Measurements from ENCODE around the gene ENTPD8.

The ENTPD8 gene

GRCh38 chr9:137457406-137458193 lies 16.4 kb upstream of the ENTPD8 start:
- Histone ChIP-seq H3K4me3 (replicated peaks; ENCODE audit: insufficient read depth, low read length) (no peak overlapping the region), H3K27me3 (ENCODE audit: insufficient read depth, poor library complexity, severe bottlenecking) (no peaks in the 10 kb centered on the region), H3K27ac (replicated peaks) (no peak overlapping the region)
- no peak for DNase-seq (ENCODE audit: low read depth in 1 of 2, low spot score in 1 of 2)
- TF ChIP-seq REST (IDR thresholded peaks at IDR 0.05; ENCODE audit: insufficient replicate concordance, low read depth) (no peak), POLR2AphosphoS5 (IDR thresholded peaks at IDR 0.05; ENCODE audit: low read depth) (no peak), SPI1 (IDR thresholded peaks at IDR 0.05; ENCODE audit: borderline replicate concordance, low read depth) (no peak), GABPA (IDR thresholded peaks at IDR 0.05; ENCODE audit: low read depth) (no peak)
- TF ChIP-seq, protein P1, sequence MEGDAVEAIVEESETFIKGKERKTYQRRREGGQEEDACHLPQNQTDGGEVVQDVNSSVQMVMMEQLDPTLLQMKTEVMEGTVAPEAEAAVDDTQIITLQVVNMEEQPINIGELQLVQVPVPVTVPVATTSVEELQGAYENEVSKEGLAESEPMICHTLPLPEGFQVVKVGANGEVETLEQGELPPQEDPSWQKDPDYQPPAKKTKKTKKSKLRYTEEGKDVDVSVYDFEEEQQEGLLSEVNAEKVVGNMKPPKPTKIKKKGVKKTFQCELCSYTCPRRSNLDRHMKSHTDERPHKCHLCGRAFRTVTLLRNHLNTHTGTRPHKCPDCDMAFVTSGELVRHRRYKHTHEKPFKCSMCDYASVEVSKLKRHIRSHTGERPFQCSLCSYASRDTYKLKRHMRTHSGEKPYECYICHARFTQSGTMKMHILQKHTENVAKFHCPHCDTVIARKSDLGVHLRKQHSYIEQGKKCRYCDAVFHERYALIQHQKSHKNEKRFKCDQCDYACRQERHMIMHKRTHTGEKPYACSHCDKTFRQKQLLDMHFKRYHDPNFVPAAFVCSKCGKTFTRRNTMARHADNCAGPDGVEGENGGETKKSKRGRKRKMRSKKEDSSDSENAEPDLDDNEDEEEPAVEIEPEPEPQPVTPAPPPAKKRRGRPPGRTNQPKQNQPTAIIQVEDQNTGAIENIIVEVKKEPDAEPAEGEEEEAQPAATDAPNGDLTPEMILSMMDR (IDR thresholded peaks at IDR 0.05; ENCODE audit: insufficient read depth, low read length) = no peak

- Histone ChIP-seq H3K27ac (replicated peaks) (no peak overlapping the region), H3K4me3 (replicated peaks; ENCODE audit: insufficient read depth, low read length) (no peak overlapping the region), H3K27me3 (ENCODE audit: insufficient read depth, poor library complexity, severe bottlenecking) (no peaks in the 10 kb centered on the region)
- DNase-seq (ENCODE audit: low read depth in 1 of 2, low spot score in 1 of 2) = no peak
- TF ChIP-seq POLR2AphosphoS5 (IDR thresholded peaks at IDR 0.05; ENCODE audit: low read depth) (no peak), REST (IDR thresholded peaks at IDR 0.05; ENCODE audit: insufficient replicate concordance, low read depth) (no peak), SPI1 (IDR thresholded peaks at IDR 0.05; ENCODE audit: borderline replicate concordance, low read depth) (no peak), GABPA (IDR thresholded peaks at IDR 0.05; ENCODE audit: low read depth) (no peak)
- TF ChIP-seq, protein P1 (IDR thresholded peaks at IDR 0.05; ENCODE audit: insufficient read depth, low read length) = no peak
These were observed 15.8 kb upstream of the ENTPD8 start for GRCh38 chr9:137456864-137457405.

GRCh38 chr9:137456061-137456863 lies 15.1 kb upstream of the ENTPD8 start:
- Histone ChIP-seq H3K4me3 (replicated peaks; ENCODE audit: insufficient read depth, low read length) (no peak overlapping the region), H3K27me3 (ENCODE audit: insufficient read depth, poor library complexity, severe bottlenecking) (no peaks in the 10 kb centered on the region), H3K27ac (replicated peaks) (no peak overlapping the region)
- TF ChIP-seq REST (IDR thresholded peaks at IDR 0.05; ENCODE audit: insufficient replicate concordance, low read depth) = no peak
- TF ChIP-seq, protein P1 (IDR thresholded peaks at IDR 0.05; ENCODE audit: insufficient read depth, low read length) = no peak
- no peak for TF ChIP-seq SPI1 (IDR thresholded peaks at IDR 0.05; ENCODE audit: borderline replicate concordance, low read depth)
- TF ChIP-seq GABPA (IDR thresholded peaks at IDR 0.05; ENCODE audit: low read depth) = no peak
- TF ChIP-seq POLR2AphosphoS5 (IDR thresholded peaks at IDR 0.05; ENCODE audit: low read depth) = no peak
- no peak for DNase-seq (ENCODE audit: low read depth in 1 of 2, low spot score in 1 of 2)
